GM23248 (cell line): ENCODE results near the gene COX4I1.

Experiments used
- EZH2 ChIP-seq: fragments of 200-600 bp; sonication (generic); IDR thresholded peaks from 2 replicates; pipeline ENCODE4 v1.6.1; 2018; ENCODE audit warnings: antibody characterized with exemption, mild to moderate bottlenecking; ENCODE audit not compliant: insufficient read depth, poor library complexity, severe bottlenecking
- EZH2phosphoT487 ChIP-seq: fragments of 200-600 bp; sonication (generic); IDR thresholded peaks from 2 replicates; pipeline ENCODE4 v1.6.1; 2018; ENCODE audit warnings: antibody characterized with exemption, moderate library complexity, mild to moderate bottlenecking, low read depth; ENCODE audit not compliant: insufficient read depth

DNA sequence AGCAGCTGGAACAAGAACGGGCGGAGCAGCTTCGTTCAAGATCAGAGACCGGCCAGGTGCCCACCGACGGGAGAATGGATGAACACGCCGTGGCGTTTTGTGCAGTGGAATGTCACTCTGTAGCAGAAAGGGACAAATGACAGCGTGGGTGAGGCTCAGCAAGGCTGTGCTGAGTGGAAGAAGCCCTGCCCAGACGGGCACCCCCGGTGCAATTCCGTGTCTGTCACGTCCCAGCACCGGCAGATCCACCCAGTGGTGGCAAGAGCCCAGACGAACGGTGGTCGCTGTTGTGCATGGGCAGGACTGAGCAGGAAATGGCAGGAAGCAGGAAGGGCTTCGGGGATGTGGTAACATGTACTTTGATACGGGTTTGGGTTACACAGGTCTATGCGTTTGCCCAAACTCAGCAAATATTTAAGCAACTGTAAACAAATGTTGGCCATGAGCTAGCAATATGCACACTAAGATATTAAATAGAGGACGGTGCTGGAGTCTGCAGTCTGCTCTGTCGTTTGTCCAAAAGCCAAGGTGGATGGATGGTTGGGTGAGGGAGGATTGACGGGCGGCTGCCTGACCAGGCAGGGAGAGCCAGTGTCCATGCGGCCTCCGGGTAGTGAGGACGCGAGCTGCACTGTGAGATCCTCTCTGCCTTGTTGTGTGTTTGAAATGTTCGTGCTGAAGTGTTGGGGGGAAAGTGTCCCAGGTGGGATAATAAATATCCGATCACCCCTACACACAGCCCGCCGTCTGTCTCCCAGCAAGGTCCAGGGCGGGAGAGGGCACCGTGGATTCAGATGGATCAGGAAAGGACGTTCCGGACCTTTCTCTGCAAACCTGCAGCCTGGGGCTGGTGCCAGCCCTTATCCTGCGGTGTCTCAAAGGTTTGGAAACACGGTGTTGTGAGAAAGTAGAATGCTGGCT, 48.4 kb downstream of the COX4I1 start:
- TF ChIP-seq EZH2 (no peak), EZH2phosphoT487 (no peak)
